Ishikawa (cell line): ENCODE measurements around the gene SLC6A6.

Experiments used
- EGR1 ChIP-seq: IDR thresholded peaks from 2 replicates; pipeline ENCODE4 v1.6.1; 2012
- EP300 ChIP-seq: IDR thresholded peaks from 2 replicates; pipeline ENCODE4 v1.6.1; 2012; ENCODE audit warnings: borderline replicate concordance
- MAX ChIP-seq: IDR thresholded peaks from 2 replicates; pipeline ENCODE4 v1.6.1; 2012
- TAF1 ChIP-seq: IDR thresholded peaks from 2 replicates; pipeline ENCODE4 v1.6.1; 2012; ENCODE audit warnings: low read depth, mild to moderate bottlenecking
- TEAD4 ChIP-seq: IDR thresholded peaks from 2 replicates; pipeline ENCODE4 v1.6.1; 2012
- YY1 ChIP-seq: IDR thresholded peaks from 2 replicates; pipeline ENCODE4 v1.6.1; 2012; ENCODE audit warnings: low read depth

GRCh38 chr3:14489641-14490040 is 87.2 kb downstream of the SLC6A6 start:
- TF ChIP-seq EGR1 (no peak), TAF1 (no peak), YY1 (no peak), EP300 (no peak), TEAD4 (no peak), MAX (no peak)
